ENCODE data around the gene ALPP.
"Not testable (repeated sequence)": the region's sequence is repeated elsewhere in the genome, so short reads cannot be mapped to it uniquely, and the experiment has no call there.

Gene ALPP

DNA sequence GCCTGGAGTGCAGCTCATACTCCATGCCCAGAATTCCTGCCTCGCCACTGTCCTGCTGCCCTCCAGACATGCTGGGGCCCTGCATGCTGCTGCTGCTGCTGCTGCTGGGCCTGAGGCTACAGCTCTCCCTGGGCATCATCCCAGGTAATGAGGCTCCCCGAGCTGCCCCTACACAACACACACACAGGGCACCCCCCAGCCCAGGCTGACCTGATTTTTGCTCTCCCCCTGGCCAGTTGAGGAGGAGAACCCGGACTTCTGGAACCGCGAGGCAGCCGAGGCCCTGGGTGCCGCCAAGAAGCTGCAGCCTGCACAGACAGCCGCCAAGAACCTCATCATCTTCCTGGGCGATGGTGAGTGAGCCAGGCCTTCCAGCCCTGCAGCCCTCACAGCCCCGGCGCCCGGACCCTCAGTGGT, at the start of gene ALPP:
Gene ALPP (plus strand): TSS at position 17 of the 417 bp plus-strand sequence. CDS start 52 bp downstream, at position 69.
- not testable (repeated sequence) for H3K9me3 ChIP-seq (ENCODE audit: control insufficient read depth, insufficient read depth, low read length); H3K27ac ChIP-seq (ENCODE audit: low read depth, low read length); H3K27me3 ChIP-seq (ENCODE audit: control insufficient read depth, insufficient read depth, low read length); H3K4me3 ChIP-seq (ENCODE audit: low read depth, low read length); H3K36me3 ChIP-seq (ENCODE audit: control insufficient read depth, insufficient read depth, low read length); H3K9ac ChIP-seq (ENCODE audit: low read depth, low read length)
- H3K4me1 ChIP-seq (ENCODE audit: control insufficient read depth, insufficient read depth, low read length), result peaks cover 18% of the 10 kb centered on the region

DNA sequence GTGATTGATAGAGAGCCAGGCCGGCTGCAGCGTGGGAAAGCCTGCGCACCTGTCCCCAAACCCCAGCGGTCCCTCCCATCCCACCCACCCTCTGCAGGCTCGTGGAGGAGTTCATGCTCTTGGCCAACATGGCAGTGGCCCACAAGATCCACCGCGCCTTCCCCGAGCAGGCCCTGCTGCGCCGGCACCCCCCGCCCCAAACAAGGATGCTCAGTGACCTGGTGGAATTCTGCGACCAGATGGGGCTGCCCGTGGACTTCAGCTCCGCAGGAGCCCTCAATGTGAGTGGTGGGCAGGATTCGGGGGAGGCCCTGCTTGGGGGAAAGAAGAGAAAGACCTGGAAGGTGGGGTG, 48.9 kb upstream of the ALPP start:
- H3K4me1 ChIP-seq (ENCODE audit: control insufficient read depth, insufficient read depth, low read length), result no peaks in the 10 kb centered on the region; the same call in 1 of the 2 replicates
- H3K4me3 ChIP-seq (ENCODE audit: low read depth, low read length), result no peak overlapping the region
- H3K9me3 ChIP-seq (ENCODE audit: control insufficient read depth, insufficient read depth, low read length), result no peaks in the 10 kb centered on the region
- H3K9ac ChIP-seq (ENCODE audit: low read depth, low read length), result no peak overlapping the region
- H3K27ac ChIP-seq (ENCODE audit: low read depth, low read length), result no peak overlapping the region
- no peaks in the 10 kb centered on the region for H3K36me3 ChIP-seq (ENCODE audit: control insufficient read depth, insufficient read depth, low read length)
- H3K27me3 ChIP-seq (ENCODE audit: control insufficient read depth, insufficient read depth, low read length), result no peaks in the 10 kb centered on the region

DNA sequence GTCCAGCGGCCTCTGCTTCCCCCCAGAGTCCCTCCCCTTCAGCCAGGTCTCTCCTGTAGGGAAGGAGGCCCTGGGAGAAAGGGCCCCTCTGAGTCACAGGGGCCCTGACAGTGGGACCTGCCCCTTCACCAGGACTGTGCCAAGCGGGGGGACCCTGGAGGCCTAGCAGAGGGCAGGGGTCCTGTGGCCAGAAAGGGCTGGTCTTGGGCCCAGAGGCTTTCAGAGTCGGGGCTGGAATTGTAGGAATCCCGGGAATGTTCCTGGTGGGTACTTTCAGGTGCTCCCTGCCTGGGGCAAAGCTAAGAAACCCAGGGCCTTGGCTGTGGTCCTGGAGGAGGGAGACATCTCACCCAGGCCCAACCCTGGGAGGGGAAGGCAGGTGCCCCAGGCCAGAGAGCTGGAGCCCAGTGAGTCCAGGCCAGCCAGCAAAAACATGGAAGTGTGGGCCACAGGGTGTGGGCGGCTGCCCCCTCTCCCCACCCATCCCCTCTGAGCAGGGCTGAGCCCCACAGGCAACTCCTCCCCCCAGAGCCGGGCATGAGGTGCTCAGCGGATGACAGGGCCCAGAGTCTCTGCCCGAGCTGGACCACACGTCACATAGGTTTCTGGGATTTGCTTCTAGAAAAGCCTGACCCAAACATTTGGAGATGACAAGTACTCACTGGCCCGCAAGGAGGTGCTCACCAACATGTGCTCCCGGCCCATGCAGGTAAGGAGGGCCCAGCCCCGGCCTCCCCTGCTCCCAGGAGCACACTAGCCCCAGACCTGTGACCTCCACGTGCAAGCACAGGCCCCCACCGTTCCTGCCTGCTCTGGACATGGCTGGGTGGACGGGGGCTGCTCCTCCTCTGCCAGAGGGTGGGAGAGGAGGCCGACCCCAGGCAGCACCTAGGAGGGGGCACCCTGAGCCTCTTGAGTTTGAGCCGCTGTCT, 48.2 kb upstream of the ALPP start:
- H3K9ac ChIP-seq (ENCODE audit: low read depth, low read length), result no peak overlapping the region
- H3K27ac ChIP-seq (ENCODE audit: low read depth, low read length), result no peak overlapping the region
- H3K9me3 ChIP-seq (ENCODE audit: control insufficient read depth, insufficient read depth, low read length), result no peaks in the 10 kb centered on the region
- no peak overlapping the region for H3K4me3 ChIP-seq (ENCODE audit: low read depth, low read length)
- H3K4me1 ChIP-seq (ENCODE audit: control insufficient read depth, insufficient read depth, low read length), result no peaks in the 10 kb centered on the region; the same call in 1 of the 2 replicates
- no peaks in the 10 kb centered on the region for H3K36me3 ChIP-seq (ENCODE audit: control insufficient read depth, insufficient read depth, low read length)
- no peaks in the 10 kb centered on the region for H3K27me3 ChIP-seq (ENCODE audit: control insufficient read depth, insufficient read depth, low read length)

DNA sequence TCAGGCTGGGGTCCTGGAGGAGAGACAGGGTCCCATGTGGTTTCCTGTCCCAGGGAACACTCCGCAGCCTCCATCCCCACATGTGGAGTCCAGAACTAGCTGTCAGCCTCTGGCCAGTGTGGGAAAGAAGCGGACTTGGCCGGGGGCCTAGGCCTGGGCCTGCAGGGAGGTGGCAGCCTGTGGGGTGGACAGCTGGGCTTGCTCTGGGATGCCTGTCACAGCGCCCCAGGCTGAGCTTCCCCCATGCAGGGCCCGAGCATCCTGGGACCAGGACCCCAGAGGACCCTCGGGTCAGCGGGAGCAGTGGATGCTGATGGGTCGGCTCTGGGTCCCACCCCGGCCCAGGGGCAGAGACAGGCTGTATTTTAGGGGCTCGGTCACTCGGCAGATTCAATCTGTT, 47.5 kb upstream of the ALPP start:
- H3K4me3 ChIP-seq (ENCODE audit: low read depth, low read length); H3K9ac ChIP-seq (ENCODE audit: low read depth, low read length); H3K36me3 ChIP-seq (ENCODE audit: control insufficient read depth, insufficient read depth, low read length); H3K4me1 ChIP-seq (ENCODE audit: control insufficient read depth, insufficient read depth, low read length); H3K27me3 ChIP-seq (ENCODE audit: control insufficient read depth, insufficient read depth, low read length); H3K9me3 ChIP-seq (ENCODE audit: control insufficient read depth, insufficient read depth, low read length); H3K27ac ChIP-seq (ENCODE audit: low read depth, low read length): not testable (repeated sequence)

DNA sequence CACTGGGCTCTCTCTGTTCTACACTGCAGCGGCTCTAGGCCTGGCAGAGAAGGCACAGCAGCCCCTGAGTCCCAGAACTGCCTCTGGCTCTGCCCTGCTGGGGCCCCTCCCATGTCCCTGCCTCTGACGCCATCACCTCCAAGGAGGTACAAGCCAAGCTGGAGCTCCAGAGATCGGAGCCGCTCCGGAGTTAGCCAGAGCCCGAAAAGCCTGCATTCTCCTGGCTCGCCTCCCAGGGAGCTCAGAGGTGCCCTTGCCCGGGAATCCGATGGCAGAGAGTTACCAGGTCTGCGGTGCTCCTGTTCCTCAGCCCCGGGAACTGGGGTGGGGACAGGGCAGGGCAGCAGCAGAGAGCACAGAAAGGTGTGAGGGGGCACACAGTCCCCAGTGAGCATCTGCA, 46.9 kb upstream of the ALPP start:
- not testable (repeated sequence) for H3K27ac ChIP-seq (ENCODE audit: low read depth, low read length); H3K27me3 ChIP-seq (ENCODE audit: control insufficient read depth, insufficient read depth, low read length); H3K4me3 ChIP-seq (ENCODE audit: low read depth, low read length); H3K9me3 ChIP-seq (ENCODE audit: control insufficient read depth, insufficient read depth, low read length); H3K9ac ChIP-seq (ENCODE audit: low read depth, low read length); H3K4me1 ChIP-seq (ENCODE audit: control insufficient read depth, insufficient read depth, low read length); H3K36me3 ChIP-seq (ENCODE audit: control insufficient read depth, insufficient read depth, low read length)

DNA sequence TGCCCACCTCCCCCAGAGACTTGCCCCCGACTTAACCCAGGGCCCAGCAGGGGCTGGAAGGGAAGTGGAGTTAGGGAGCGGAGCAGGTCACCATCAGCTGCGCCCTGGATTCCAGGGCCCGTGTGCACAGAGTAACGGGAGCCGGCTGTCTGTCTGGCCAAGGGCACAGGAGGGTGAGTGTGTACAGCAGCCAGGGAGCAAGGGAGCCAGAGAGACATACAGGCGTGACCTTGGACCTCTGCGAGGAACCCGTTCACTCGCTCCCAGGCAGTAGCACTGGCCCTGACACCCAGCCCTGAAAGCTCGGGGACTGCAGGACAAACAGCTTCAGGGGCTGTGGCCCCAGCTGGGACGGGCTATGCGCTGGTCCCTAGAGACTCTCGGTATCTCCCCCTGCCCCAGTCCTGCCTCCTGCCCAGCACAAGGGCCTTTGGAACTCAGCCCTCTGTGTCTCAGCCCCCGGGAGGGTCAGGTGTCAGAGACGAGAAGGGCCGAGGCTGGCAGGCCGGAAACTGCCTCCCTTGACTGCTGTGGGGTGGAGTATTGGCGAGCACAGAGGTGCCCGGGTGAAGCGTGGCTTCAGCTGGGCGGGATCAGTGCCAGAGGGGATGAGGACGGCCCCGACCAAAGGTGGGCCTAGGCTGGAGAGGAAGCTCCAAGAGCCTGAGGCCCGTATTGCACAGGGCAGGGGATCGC, 46.2 kb upstream of the ALPP start:
- H3K9me3 ChIP-seq (ENCODE audit: control insufficient read depth, insufficient read depth, low read length); H3K27ac ChIP-seq (ENCODE audit: low read depth, low read length); H3K9ac ChIP-seq (ENCODE audit: low read depth, low read length); H3K4me3 ChIP-seq (ENCODE audit: low read depth, low read length); H3K4me1 ChIP-seq (ENCODE audit: control insufficient read depth, insufficient read depth, low read length); H3K27me3 ChIP-seq (ENCODE audit: control insufficient read depth, insufficient read depth, low read length); H3K36me3 ChIP-seq (ENCODE audit: control insufficient read depth, insufficient read depth, low read length): not testable (repeated sequence)

DNA sequence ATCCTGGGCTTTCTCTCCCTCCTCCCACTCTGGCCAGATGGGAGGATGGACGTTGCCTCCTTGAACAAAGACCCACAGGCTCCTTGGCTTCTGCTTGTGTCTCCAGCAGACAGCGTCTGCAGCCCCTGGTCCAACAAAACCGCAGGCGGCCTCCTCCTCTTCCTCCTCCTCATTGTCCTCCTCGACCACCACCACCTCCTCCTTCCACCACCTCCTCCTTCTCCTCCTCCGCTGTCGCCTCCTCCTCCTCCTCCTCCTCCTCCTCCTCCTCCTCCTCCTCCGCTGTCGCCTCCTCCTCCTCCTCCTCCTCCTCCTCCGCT, 45.7 kb upstream of the ALPP start:
- Histone ChIP-seq H3K9me3 (ENCODE audit: control insufficient read depth, insufficient read depth, low read length) (no peaks in the 10 kb centered on the region), H3K9ac (ENCODE audit: low read depth, low read length) (no peak overlapping the region), H3K4me3 (ENCODE audit: low read depth, low read length) (no peak overlapping the region), H3K36me3 (ENCODE audit: control insufficient read depth, insufficient read depth, low read length) (no peaks in the 10 kb centered on the region), H3K27me3 (ENCODE audit: control insufficient read depth, insufficient read depth, low read length) (no peaks in the 10 kb centered on the region), H3K4me1 (ENCODE audit: control insufficient read depth, insufficient read depth, low read length) (no peaks in the 10 kb centered on the region; the same call in 1 of the 2 replicates), H3K27ac (ENCODE audit: low read depth, low read length) (no peak overlapping the region)

DNA sequence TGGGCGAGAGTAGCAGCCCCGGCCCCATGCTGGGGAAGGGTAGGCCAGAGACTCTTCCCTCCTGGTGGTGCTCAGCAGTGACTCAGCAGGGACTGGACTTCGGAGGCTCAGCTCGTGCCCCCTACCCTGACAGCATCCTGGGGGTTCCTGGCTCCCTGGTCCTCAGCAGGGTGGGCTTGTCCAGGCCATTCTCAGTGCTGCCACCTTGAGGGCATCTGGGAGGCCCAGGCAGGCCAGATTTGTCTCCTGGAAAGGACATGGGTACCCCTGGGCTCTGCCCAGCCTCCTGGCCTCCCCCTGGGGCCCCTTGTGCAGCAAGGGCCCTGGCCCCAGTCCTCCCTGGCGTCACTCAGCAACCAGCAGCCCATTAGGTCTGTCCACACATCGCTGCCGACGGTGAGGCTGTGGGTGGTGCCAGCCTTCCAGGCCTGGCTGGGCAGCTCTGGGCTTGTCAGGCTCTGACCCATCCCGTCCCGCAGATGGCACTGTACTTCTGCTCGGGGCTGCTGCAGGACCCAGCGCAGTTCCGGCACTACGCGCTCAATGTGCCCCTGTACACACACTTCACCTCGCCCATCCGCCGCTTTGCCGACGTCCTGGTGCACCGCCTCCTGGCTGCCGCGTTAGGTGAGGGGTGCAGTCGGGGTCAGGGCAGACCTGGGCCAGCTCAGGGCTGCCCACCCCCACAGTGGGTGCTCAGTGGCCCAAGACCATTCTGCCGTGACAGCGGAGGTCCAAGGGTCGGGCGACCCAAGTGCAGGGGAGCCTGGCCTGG, 45.0 kb upstream of the ALPP start:
- Histone ChIP-seq H3K9me3 (ENCODE audit: control insufficient read depth, insufficient read depth, low read length) (no peaks in the 10 kb centered on the region), H3K27me3 (ENCODE audit: control insufficient read depth, insufficient read depth, low read length) (no peaks in the 10 kb centered on the region), H3K4me3 (ENCODE audit: low read depth, low read length) (no peak overlapping the region), H3K27ac (ENCODE audit: low read depth, low read length) (no peak overlapping the region), H3K36me3 (ENCODE audit: control insufficient read depth, insufficient read depth, low read length) (no peaks in the 10 kb centered on the region), H3K9ac (ENCODE audit: low read depth, low read length) (no peak overlapping the region), H3K4me1 (ENCODE audit: control insufficient read depth, insufficient read depth, low read length) (no peaks in the 10 kb centered on the region; the same call in 1 of the 2 replicates)

DNA sequence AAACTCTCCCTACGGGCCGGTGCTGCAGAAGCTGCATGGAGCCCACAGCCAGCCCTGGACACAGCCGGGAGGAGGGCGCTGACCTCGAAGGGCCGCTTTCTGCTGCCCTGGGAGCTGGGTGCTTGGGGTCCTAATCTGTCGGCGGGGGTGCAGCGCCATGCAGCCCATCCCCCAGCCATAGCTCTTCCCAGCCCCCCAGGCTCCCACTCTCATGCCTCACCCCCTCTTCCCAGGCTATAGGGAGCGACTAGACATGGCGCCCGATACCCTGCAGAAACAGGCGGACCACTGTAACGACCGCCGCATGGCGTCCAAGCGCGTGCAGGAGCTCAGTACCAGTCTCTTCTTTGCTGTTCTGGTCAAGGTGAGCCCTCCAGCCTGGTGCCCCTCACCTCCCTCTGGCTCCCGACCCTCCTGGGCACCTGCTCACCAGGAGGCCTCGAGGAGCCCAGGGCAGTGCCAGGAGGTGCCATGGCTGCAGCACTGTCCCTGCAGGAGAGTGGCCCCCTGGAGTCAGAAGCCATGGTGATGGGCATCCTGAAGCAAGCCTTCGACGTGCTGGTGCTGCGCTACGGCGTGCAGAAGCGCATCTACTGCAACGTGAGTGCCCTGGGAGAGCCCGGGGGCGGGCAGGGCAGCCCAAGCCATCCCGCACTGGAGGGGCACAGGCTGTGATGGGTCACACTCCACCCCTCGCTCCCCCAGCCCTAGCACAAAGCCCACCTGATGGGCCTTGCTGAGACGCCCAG, 44.2 kb upstream of the ALPP start:
- not testable (repeated sequence) for H3K27me3 ChIP-seq (ENCODE audit: control insufficient read depth, insufficient read depth, low read length); H3K4me1 ChIP-seq (ENCODE audit: control insufficient read depth, insufficient read depth, low read length); H3K4me3 ChIP-seq (ENCODE audit: low read depth, low read length); H3K27ac ChIP-seq (ENCODE audit: low read depth, low read length); H3K36me3 ChIP-seq (ENCODE audit: control insufficient read depth, insufficient read depth, low read length); H3K9me3 ChIP-seq (ENCODE audit: control insufficient read depth, insufficient read depth, low read length); H3K9ac ChIP-seq (ENCODE audit: low read depth, low read length)

DNA sequence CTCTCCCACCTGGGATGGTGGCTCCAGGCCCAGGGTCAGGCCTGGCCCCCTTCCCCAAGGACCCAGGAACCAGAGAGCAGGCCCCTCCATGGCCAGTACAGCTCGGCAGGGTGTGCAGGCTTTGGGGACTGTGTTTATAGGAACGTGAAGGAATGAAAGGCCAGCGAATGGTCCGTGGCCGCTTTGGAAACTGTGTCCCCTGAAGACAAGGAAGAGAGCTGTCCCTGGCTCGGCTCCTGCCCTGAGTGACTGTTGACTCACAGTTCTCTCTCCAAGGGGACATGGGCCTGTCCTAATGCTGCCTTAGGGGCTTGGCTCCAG, 43.7 kb upstream of the ALPP start:
- not testable (repeated sequence) for H3K9me3 ChIP-seq (ENCODE audit: control insufficient read depth, insufficient read depth, low read length); H3K27me3 ChIP-seq (ENCODE audit: control insufficient read depth, insufficient read depth, low read length); H3K9ac ChIP-seq (ENCODE audit: low read depth, low read length); H3K4me3 ChIP-seq (ENCODE audit: low read depth, low read length); H3K4me1 ChIP-seq (ENCODE audit: control insufficient read depth, insufficient read depth, low read length); H3K27ac ChIP-seq (ENCODE audit: low read depth, low read length); H3K36me3 ChIP-seq (ENCODE audit: control insufficient read depth, insufficient read depth, low read length)

Measured in HUES48 (cell line).